ENCODE data around the gene SMYD5.
"Not testable (repeated sequence)": the region's sequence is repeated elsewhere in the genome, so short reads cannot be mapped to it uniquely, and the experiment has no call there.

Gene SMYD5

DNA sequence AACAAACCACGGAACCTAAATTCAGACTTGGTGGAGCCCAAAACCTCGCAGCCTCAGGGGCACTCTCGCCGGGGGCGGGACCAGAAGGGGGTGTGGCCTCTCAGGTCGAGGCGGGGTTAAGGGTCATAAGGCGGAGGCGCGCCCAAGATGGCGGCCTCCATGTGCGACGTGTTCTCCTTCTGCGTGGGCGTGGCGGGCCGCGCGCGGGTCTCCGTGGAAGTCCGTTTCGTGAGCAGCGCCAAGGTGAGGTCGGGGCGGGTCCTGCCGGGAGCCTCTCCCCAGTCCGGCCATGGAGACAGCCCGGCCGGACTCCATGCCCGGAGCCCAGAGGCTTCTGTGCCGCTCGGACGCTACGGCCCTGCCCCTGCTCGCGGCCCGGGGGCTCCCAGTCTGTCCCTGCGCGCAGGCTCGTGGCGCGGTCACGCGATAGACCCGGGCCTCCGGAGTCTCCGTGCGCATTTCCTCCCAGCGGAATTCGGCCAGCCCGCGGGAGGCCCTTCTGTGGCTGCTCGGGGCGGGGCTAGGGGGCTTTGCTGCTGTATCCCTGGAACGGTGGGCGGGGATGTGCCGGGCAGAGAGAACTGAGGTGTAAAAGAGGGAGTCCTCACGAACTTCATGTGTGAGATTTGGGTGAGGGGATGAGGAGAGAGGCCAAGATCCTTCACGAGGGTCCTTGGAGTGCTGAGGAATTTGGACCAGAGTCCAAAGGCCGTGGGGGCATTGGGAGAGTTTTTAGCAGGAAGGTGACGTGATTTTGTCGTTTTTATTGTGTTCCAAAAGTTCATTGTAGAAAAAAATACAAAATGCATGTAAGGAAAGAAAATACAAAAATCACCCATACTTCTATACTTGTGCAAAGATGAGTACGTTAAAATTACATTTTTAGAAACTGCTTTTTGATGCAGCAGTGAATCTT is at the start of gene SMYD5:
TSS of gene SMYD5 (plus strand) at position 126 of the 916 bp plus-strand sequence. CDS start at position 148, 22 bp downstream.
- DNase-seq, result peak; percentile 53

DNA sequence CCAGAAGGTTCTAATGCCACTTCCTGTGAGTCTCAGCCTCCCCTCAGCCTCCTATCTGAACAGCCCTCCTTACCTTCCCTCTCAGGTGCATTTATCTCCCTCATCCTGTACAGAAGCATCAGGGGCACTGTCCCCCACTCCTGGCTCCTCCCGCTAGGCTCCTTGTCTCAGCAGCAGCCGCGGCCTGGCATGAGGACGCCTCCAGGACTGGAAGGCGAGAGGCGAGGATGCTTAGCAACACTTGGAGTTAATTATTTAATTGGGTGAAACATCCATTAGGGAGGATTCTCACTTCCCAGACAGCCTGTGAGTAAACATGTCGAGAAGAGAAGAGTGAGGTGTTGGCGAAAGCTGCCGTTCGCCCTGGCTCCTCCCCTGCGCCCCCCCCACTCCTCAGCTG is 48.1 kb upstream of the SMYD5 start:
- not testable (repeated sequence) for DNase-seq

- not testable (repeated sequence) for DNase-seq
These were observed 47.2 kb upstream of the SMYD5 start for GRCh38 chr2:73166813-73167212.

- DNase-seq, result not testable (repeated sequence)
These were observed 45.7 kb upstream of the SMYD5 start for GRCh38 chr2:73168348-73168747.

- not testable (repeated sequence) for DNase-seq
These were observed 43.7 kb upstream of the SMYD5 start for GRCh38 chr2:73170341-73170740.

DNA sequence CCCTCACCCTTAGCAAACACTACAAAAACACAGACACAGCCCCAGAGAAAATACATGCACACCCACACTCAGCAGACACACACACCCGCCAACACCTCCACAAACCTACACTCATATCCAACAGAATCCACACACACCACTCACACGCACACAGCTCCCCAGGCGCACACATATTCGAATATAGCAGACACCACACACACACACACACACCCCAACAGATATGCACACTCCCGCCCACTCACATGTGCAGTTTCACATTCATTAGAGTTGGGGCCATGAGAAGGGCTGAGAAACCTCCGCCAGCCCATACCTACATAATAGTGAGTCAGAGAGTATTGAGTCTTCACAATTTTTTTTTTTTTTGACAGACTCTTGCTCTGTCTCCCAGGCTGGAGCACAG is 41.1 kb upstream of the SMYD5 start:
- DNase-seq, result no peak

DNA sequence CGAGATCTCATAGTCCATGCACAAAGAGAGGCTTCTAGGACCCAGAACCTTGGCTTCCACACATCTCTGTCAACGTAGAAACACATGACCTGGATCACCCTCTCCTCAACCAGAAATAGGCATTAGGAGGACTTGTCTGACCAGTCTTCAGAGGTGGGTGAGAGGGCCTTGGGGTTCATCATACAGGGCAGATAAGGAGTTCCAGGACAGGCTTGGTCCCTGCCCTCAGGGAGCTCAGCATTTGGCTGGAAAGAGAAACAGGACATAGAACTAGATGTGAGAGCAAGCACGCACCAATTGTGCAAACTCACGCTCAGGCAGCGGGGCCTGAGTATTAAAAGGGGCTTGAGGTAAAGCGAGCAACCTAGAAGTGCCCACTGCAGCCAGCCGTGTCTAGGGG is 40.3 kb upstream of the SMYD5 start:
- DNase-seq, result no peak

DNA sequence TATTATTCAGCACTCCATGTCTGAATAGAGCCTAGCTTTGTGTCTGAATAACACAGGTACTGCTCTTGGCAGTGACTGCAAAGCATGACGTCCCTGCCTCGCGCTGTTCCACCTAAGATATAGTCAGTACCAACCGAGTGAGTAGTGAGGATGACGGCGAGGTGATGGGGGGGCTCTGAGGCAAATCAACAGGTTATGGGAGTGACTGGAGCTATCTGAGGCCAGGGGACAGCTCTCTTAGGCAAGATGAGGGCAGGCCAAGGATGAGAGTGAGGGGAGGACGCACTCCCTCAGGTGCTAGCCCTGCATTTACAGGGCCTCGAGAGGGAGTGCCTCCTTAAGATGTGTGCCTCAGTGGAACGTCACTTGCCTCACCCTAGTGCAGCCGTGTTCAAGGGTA is 39.8 kb upstream of the SMYD5 start:
- DNase-seq, result no peak

DNA sequence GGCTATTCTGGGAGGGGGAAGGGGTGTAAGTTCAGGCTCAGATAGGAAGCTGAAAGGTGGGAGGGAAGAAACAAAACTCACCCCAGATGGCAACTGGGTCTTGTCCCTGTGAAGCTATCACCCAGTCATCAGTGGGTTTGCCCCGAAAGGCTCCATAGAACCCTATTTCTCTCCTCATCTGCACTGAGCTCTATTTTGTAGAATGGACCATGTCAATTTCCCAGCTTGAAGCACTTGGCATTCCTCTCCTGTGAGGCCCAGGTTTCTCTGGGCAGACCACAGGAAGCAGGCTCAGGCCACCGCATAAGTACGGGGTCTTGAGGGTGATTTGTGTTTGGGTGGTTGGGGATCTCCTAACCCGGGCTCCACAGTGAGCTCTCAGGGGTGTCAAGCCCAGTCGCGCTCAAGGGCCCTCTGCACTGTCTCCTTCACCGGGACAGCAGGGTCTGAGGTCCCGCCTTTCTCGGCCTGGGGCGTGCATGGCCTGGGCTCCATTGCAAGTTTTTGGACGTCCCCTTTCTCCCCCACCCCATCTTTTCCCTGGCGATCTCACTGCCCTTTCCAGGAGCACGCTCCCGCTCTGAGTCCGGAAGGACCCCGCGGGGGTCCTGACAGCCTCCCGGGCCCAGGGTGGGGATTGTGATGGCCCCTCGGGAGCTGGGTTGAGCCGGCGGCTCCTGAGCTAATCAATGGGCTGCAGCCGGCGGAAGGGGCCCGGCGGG is 38.9 kb upstream of the SMYD5 start:
- no peak for DNase-seq

DNA sequence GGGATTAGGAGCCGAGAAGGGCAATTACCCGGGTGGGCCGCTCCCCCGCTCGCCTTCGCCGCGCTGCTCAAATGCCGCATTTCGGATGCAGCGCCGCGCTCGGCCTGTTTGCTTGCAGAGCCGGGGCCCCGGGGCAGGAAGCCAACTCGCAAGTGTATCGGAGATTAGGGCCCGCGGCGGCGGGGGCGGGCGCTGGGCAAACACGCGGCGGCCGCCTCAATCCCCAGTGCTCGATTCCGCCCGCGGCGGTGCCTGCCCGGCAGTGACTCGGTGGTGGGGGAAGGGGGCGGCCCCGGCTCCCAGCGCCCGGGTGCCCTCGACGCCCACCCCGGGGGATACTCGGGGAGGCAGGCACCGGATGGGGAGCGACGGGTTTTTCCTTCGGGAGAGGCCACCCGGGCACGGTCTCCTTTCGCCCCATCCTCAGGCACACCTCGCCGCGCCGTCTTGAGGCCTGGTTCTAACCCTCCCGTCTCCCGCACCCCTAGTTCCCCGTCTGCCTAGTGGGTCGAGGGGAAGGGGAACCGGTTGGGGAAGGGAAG is 38.3 kb upstream of the SMYD5 start:
- peak; percentile 10 for DNase-seq

DNA sequence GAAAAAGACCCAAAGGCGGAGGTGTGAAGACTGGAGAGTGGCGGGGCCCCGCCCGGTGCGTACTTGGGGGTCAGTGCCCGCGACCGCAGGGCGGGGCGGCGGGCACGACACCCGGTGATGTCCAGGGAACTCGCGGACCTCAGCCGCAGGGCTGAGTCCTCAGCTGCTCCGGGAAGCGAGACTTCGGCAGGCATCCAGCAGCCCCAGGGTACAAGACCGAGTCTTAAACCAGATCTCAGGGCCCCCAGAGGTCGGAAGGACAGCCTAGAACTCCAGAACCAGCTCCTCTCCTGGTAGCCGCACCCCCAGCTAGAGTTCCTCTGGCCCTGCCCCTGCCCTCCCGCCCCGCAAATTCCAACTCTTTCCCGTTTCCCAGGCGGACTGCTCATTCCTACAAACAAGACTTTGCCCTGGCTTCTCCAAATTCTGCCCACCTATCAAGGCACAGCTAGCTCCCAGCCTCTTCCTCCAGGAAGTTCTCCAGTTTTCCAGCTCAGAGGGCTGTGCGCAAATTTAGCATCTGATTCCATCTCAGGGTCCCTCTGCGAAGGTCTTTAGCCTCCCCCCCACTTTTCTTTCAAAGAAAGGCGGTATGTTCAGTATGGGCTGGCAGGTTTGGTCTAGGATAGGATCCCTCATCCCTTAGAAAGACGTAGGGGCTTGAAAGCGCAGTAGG is 37.7 kb upstream of the SMYD5 start:
- DNase-seq, result no peak

DNA sequence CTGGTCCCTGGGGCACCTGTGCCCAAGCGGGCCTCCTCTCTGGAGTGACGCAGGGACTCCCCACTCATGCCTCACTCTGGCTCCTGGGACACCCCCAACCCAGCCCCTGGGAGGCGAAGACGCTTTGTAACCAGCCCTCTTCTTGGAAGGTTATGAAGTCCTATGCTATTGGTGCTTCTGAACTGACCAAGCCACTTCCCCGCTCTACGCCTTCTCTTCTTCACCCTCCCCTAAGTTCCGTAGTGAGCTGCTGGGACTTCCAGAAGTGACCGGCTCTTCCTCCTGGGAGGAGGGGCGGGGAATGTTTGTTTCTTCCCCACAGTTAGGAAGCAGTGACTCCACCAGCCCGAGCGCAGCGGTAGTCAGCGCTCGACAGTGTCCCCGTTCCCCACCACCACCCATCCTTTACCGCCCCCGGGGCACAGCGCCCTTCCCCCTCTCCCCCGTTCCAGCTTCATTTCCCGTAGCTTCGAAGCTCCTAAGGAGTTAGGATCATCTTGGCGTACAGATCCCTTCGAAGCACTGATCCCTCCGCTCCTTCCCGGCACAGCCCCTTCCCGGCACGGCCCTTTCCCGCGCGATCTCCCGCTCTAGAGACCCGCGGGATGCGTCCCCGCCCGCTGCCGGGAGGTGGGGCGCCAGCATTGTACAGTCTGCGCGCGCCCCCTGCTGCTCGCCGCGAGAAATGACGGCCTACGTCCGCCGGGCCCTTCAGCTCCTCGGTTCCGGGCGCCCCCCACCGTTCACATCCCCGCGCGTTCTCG is 37.0 kb upstream of the SMYD5 start:
- DNase-seq, result peak; percentile 68

DNA sequence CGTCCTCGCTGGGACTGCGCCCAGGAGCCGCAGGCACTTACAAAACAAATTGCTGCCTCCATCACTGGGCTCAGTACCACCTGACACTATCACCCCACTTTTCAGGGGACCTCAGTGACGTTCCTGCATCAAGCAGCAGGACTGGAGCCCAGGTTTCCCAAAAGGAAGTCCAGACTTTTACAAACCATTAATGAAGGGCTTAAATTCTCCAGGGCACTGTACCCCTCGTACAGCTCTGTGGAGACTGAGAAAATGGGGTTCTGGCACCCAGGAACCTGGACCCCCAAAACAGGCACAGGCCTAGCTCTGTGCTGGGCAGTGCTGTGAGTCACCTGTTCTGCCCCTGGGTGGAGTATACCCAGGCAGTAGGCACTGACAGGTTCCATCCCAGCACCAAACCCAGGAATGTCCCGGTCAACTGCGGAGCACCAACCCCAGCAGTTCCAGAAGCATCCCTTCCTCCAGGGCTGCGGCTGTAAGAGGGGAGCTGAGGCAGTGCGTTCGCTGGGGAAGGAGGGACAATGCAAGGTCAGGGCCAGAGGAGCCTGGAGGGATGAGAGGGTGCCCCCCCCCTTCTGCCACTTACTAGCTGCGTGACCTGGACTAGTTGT is 36.3 kb upstream of the SMYD5 start:
- DNase-seq, result no peak

GRCh38 chr2:73185965-73186364 is 28.1 kb upstream of the SMYD5 start:
- DNase-seq, result no peak

- DNase-seq, result no peak
These were observed 26.5 kb upstream of the SMYD5 start for GRCh38 chr2:73187549-73187948.

GRCh38 chr2:73197579-73197978 is 16.5 kb upstream of the SMYD5 start:
- DNase-seq, result no peak

DNA sequence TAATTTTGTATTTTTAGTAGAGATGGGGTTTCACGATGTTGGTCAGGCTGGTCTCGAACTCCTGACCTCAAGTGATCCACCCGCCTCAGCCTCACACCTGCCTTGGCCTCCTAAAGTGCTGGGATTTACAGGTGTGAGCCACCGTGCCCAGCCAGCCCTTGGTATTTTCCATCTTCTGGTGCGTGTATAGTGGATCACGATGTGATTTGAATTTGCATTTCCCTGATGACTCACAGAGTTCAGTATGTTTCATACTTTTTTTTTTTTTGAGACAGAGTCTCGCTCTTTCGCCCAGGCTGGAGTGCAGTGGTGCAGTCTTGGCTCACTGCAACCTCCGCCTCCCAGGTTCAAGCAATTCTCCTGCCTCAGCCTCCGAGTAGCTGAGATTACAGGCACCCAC is 13.8 kb upstream of the SMYD5 start:
- DNase-seq, result not testable (repeated sequence)

DNA sequence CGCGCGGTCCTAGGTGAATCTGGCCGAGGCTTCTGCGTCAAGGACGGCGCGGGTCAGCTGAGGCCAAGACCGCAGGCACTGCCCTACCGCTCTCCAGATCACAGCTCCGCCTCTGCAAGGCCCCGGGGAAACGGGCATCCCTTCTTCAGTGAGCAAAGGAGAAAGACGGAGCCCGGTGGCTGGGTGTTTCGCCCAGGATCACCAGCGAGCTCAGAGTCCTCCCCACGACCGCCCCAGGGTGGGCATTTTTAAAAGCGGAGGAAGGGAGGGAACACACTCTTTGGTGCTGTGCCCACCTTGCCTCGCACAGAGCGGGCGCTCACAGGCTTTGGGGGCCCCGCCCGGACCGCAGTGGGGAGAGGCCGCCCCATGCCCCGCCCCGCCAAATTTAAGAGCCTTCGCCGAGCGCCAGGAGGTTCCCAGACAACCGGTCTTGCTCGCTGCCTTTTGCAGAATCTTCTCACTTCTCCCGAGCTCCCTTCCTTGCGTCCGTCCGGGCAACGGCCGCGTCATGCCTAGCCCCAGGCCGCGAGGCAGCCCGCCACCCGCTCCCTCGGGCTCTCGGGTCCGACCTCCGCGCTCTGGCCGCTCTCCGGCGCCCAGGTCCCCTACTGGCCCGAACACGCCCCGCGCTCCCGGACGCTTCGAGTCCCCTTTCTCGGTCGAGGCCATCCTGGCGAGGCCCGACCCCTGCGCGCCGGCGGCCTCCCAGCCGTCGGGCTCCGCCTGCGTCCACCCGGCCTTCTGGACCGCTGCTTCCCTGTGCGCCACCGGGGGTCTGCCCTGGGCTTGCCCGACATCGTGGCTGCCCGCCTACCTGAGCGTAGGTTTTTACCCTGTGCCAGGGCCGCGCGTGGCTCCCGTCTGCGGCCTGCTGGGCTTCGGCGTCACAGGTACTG is 11.6 kb upstream of the SMYD5 start, which contains the start of gene NOTO:
TSS of gene NOTO (plus strand) at position 419 of the 899 bp plus-strand sequence. CDS start at position 512, 93 bp downstream.
- no peak for DNase-seq

- no peak for DNase-seq
These were observed 10.9 kb upstream of the SMYD5 start for GRCh38 chr2:73203055-73203681.

- no peak for DNase-seq
These were observed 8.4 kb upstream of the SMYD5 start for GRCh38 chr2:73205611-73206010.
